Activated CD4-positive, alpha-beta T cell treated with anti-CD3 and anti-CD28 coated beads, Interleukin-2, amount 10 ng/mL, durations not matched to agents 24 days and 14 days (primary cell): ENCODE results near the gene GPR183. TPM values are rescaled to one million over a fixed set of nuclear protein-coding genes. Genes with fewer than 3 reads are reported as not detected.

Experiments
- DNase-seq: peaks from one replicate; pipeline ENCODE4 v3.0.0; 2022
- H3K27ac Mint-ChIP-seq: one replicate; pipeline ENCODE4 v1.8.0; 2022; ENCODE audit warnings: mild to moderate bottlenecking, mixed read lengths
- H3K27me3 Mint-ChIP-seq: one replicate; pipeline ENCODE4 v1.8.0; 2022; ENCODE audit warnings: mixed read lengths
- H3K36me3 Mint-ChIP-seq: one replicate; pipeline ENCODE4 v1.8.0; 2022; ENCODE audit warnings: low read depth, mild to moderate bottlenecking, mixed read lengths
- H3K4me1 Mint-ChIP-seq: one replicate; pipeline ENCODE4 v1.8.0; 2021; ENCODE audit warnings: mixed read lengths
- H3K4me3 Mint-ChIP-seq: one replicate; pipeline ENCODE4 v1.8.0; 2022; ENCODE audit warnings: mild to moderate bottlenecking, moderate library complexity, mixed read lengths
- H3K9me3 Mint-ChIP-seq: one replicate; pipeline ENCODE4 v1.8.0; 2021; ENCODE audit warnings: mixed read lengths
- intact Hi-C: fragments of 100-400 bp; cut with micrococcal nuclease; formaldehyde crosslinking; loops from one replicate; pipeline ENCODE4 v1.15.1; 2023
- total RNA-seq: library from RNA; stranded (reverse); gene quantifications from 2 replicates; pipeline ENCODE4 v1.2.3, GENCODE V29; 2022

Gene GPR183
- total RNA-seq, 1 donor from 2014 or later, result 36.8 TPM

DNA sequence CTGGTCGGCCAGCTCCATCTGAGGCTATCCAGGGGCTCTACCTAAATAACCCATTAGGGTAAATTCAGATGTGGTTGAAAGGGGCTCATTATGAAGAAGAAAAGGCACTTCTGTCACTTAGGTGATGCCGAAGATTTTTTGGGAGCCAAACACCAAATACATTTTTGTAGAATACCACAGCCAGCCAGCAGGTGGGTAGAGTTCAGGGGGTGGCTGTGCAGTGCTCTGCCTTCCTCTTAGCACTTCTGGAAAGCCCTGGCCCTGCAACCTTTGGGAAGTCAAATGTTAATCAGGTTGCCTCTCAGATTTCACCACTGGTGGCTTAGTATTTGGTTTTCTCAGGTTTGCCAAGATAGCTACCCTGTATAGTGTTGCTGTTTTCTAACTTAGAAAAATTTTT lies 30.5 kb downstream of the GPR183 start:
- Mint-ChIP-seq H3K27me3 (no peaks in the 10 kb centered on the region), H3K4me1 (peaks cover 68% of the 10 kb centered on the region), H3K9me3 (peaks cover 6% of the 10 kb centered on the region), H3K27ac (no peak overlapping the region), H3K4me3 (no peak overlapping the region), H3K36me3 (peaks cover 52% of the 10 kb centered on the region)
- DNase-seq, result no peak
- intact Hi-C loops, result no loop called here

GRCh38 chr13:99275093-99275469 lies 32.1 kb downstream of the GPR183 start:
- peak overlapping the region; percentile 74 for H3K27ac Mint-ChIP-seq
- intact Hi-C loops, result no loop called here
- H3K27me3 Mint-ChIP-seq, result no peaks in the 10 kb centered on the region
- DNase-seq, result peak; percentile 80
- H3K9me3 Mint-ChIP-seq, result peaks cover 6% of the 10 kb centered on the region
- H3K4me1 Mint-ChIP-seq, result peaks cover 65% of the 10 kb centered on the region
- peak overlapping the region; percentile 16 for H3K4me3 Mint-ChIP-seq
- peaks cover 50% of the 10 kb centered on the region for H3K36me3 Mint-ChIP-seq

DNA sequence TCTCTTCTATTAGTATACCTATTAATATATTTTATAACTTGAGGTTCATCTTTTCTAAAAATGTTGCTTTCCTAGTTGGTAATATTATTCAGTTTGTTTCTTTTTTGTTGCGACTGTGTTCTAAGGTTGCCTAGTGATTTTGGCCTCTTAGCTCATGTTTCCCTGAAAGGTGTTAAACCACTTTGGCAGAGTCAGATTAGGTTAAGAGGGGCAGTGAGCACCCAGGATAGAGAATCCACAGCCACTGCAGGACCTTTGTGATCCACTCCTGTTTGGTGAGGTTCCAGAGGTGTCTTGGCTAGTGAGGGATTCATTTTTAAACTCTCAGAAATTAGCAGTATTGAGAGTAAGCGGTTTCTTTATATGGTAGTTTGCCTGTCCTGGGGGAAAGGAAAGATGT lies 34.1 kb downstream of the GPR183 start:
- peaks cover 58% of the 10 kb centered on the region for H3K4me1 Mint-ChIP-seq
- no peak overlapping the region for H3K4me3 Mint-ChIP-seq
- peaks cover 6% of the 10 kb centered on the region for H3K9me3 Mint-ChIP-seq
- H3K27me3 Mint-ChIP-seq, result no peaks in the 10 kb centered on the region
- H3K36me3 Mint-ChIP-seq, result peaks cover 40% of the 10 kb centered on the region
- peak; percentile 59 for DNase-seq
- peak overlapping the region; percentile 69 for H3K27ac Mint-ChIP-seq
- intact Hi-C loops, result no loop called here

- H3K9me3 Mint-ChIP-seq, result peaks cover 6% of the 10 kb centered on the region
- peaks cover 36% of the 10 kb centered on the region for H3K36me3 Mint-ChIP-seq
- H3K4me1 Mint-ChIP-seq, result peaks cover 53% of the 10 kb centered on the region
- DNase-seq, result peak; percentile 48
- no peak overlapping the region for H3K27ac Mint-ChIP-seq
- no peaks in the 10 kb centered on the region for H3K27me3 Mint-ChIP-seq
- intact Hi-C loops, result no loop called here
- no peak overlapping the region for H3K4me3 Mint-ChIP-seq
These were observed 34.7 kb downstream of the GPR183 start for GRCh38 chr13:99272481-99272880.

DNA sequence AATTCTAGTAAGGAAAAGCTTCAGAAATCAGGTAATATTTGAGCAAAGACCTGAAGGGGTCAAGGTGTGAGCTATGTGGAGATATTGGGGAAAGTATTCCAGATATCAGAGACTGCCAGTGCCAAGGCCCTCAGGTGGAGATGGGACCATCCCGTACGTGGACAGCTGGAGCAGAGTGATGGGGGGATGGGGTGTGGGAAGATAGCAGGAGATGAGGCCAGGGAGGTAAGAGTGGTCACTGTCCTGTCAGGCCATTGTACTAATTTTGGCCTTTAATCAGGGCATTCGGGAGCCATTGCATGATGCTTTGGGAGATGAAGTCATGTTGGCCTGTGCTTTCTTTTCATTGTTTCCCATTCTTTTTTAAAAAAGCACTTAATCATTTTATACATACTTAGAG lies 36.0 kb downstream of the GPR183 start:
- DNase-seq, result peak; percentile 53
- Mint-ChIP-seq H3K36me3 (peaks cover 36% of the 10 kb centered on the region), H3K9me3 (peaks cover 6% of the 10 kb centered on the region), H3K4me3 (no peak overlapping the region), H3K27ac (peak overlapping the region; percentile 44), H3K4me1 (peaks cover 48% of the 10 kb centered on the region), H3K27me3 (no peaks in the 10 kb centered on the region)
- intact Hi-C loops, result no loop called here

DNA sequence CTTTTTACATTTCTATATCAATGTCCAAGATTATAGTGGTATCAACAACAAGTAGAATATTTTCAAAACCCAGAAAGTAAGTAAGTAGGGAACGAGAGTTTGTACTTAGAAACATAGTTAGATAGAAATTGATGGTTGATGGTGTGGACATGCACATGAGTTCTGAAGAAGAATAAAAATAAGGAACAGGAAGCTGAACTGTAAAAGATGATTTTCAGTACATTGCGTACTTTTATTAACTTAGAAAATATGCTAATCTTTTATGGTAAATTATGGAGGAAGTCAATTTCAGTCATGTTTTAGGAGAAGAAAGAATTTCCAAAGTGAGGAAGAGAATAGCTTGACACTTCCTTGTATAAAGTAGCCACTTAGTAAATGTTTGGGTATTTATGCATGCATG lies 36.7 kb downstream of the GPR183 start:
- Mint-ChIP-seq H3K9me3 (peaks cover 6% of the 10 kb centered on the region), H3K4me1 (peaks cover 45% of the 10 kb centered on the region), H3K36me3 (peaks cover 36% of the 10 kb centered on the region), H3K27ac (no peak overlapping the region), H3K27me3 (no peaks in the 10 kb centered on the region), H3K4me3 (no peak overlapping the region)
- intact Hi-C loops, result no loop called here
- DNase-seq, result no peak

DNA sequence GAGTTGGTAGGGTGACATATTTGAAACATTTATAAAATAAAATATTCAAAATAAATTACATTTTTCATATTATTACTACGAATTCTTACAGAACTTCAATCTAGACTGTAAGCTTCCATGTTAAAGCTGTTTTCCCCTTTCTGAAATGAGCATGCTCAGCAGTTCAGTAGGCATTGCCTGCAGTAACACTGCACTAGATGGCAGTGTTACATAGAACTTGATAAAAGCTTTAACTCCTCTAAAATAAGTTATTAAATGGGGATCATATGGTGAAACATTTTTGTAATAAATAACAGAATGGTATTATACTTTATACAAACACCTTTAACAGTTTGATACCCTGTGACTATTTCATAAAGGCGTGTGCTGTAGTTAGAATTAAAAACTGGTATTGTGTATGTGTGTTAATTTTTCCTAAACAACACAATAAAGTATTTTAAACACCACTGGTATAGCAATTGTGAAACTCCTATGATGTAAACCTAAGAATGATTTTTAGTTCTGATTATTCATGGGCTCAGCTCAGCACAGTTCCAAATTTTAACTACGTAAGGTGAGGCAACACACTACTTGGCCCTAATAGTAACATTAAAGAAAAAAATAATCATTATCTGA lies 37.5 kb downstream of the GPR183 start:
- intact Hi-C loops, result loop anchor here (1.0 to 10.0 kb wide), 4 partner anchors 53 to 395 kb away; no protein-coding TSS in a partner anchor
- peaks cover 44% of the 10 kb centered on the region for H3K4me1 Mint-ChIP-seq
- H3K27me3 Mint-ChIP-seq, result no peaks in the 10 kb centered on the region
- H3K27ac Mint-ChIP-seq, result no peak overlapping the region
- H3K36me3 Mint-ChIP-seq, result peaks cover 32% of the 10 kb centered on the region
- DNase-seq, result peak; percentile 77
- no peak overlapping the region for H3K4me3 Mint-ChIP-seq
- peaks cover 6% of the 10 kb centered on the region for H3K9me3 Mint-ChIP-seq

DNA sequence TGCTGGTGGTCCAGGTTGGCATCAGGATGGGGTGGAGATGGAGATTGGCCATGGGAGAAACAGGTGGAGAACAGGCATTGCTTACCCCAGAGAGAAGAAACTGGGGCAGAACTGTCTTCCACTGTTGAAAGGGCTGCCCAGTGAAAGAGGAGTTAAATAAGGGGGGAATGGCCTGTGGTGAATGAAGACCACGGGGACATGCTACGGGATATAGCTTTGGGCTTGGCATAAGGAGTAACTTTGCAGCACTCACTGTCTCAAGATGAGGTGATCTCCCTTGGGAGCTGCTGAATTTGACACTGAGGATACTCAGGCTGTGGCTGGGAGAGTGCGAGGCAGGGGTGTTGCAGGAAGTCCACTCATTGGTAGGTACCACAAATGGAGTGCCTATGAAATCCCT lies 38.4 kb downstream of the GPR183 start:
- intact Hi-C loops, result loop anchor here (1.0 to 10.0 kb wide), 4 partner anchors 53 to 394 kb away; no protein-coding TSS in a partner anchor
- H3K27ac Mint-ChIP-seq, result peak overlapping the region; percentile 2
- no peak overlapping the region for H3K4me3 Mint-ChIP-seq
- peaks cover 27% of the 10 kb centered on the region for H3K36me3 Mint-ChIP-seq
- H3K27me3 Mint-ChIP-seq, result no peaks in the 10 kb centered on the region
- H3K9me3 Mint-ChIP-seq, result peaks cover 6% of the 10 kb centered on the region
- DNase-seq, result peak; percentile 54
- H3K4me1 Mint-ChIP-seq, result peaks cover 45% of the 10 kb centered on the region

- DNase-seq, result peak; percentile 51
- no peak overlapping the region for H3K27ac Mint-ChIP-seq
- H3K36me3 Mint-ChIP-seq, result peaks cover 25% of the 10 kb centered on the region
- H3K4me3 Mint-ChIP-seq, result no peak overlapping the region
- H3K9me3 Mint-ChIP-seq, result peaks cover 6% of the 10 kb centered on the region
- H3K4me1 Mint-ChIP-seq, result peaks cover 45% of the 10 kb centered on the region
- H3K27me3 Mint-ChIP-seq, result no peaks in the 10 kb centered on the region
- intact Hi-C loops, result loop anchor here (10.0 kb wide), 1 partner anchor 393 kb away; no protein-coding TSS in a partner anchor
These were observed 39.3 kb downstream of the GPR183 start for GRCh38 chr13:99267927-99268326.

DNA sequence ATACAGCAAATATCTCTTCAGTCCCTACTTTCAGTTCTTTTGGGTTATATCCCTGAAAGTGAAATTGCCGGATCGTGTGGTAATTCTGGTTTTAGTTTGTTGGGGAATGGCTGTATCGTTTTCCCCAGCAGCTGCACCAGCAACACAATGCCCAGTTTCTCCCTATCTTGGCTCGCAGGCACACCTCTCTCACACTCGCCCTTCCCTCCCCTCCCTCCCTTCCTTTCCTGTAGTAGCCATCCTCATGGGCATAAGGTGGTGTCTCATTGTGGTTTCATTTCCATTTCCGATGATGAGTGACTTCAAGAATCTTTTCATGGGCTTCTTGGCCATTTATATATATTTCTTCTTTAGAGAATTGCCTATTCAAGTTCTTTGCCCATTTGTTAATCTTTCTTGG lies 40.4 kb downstream of the GPR183 start:
- intact Hi-C loops, result loop anchor here (1.0 to 10.0 kb wide), 3 partner anchors 71 to 392 kb away; no protein-coding TSS in a partner anchor
- Mint-ChIP-seq H3K36me3 (peaks cover 15% of the 10 kb centered on the region), H3K4me1 (peaks cover 43% of the 10 kb centered on the region), H3K27ac (no peak overlapping the region), H3K27me3 (no peaks in the 10 kb centered on the region), H3K4me3 (no peak overlapping the region), H3K9me3 (peaks cover under 1% of the 10 kb centered on the region)
- DNase-seq, result no peak

DNA sequence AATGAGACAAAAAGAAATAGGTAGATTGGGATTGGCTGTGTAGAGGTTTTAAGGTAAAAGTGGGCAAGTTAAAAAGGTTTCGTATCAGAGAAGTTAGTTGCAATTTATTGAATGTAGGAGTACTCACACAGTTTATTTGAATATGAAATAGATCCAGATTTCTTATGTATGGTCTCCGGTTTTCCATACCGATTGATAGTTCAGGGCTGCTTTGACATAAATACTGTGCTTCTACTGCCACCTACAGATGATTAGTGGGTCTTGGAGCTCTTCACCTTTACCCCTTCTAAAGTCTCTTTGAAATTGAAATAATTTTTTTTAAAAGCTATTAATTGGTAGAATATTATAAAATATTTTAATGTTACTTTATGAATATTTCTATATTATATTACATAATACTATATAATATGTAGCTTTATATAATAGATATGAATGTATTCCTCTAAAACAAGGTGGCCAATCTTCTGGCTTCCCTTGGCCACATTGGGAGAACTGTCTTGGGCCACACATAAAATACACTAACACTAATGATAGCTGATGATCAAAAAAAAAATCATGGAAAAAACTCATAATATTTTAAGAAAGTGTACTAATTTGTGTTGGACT lies 41.3 kb downstream of the GPR183 start:
- peak overlapping the region; percentile 68 for H3K27ac Mint-ChIP-seq
- H3K36me3 Mint-ChIP-seq, result peaks cover 9% of the 10 kb centered on the region
- DNase-seq, result peak; percentile 78
- intact Hi-C loops, result loop anchor here (1.0 to 10.0 kb wide), 3 partner anchors 70 to 391 kb away; no protein-coding TSS in a partner anchor
- no peak overlapping the region for H3K4me3 Mint-ChIP-seq
- peaks cover 43% of the 10 kb centered on the region for H3K4me1 Mint-ChIP-seq
- no peaks in the 10 kb centered on the region for H3K9me3 Mint-ChIP-seq
- H3K27me3 Mint-ChIP-seq, result no peaks in the 10 kb centered on the region

- H3K27me3 Mint-ChIP-seq, result no peaks in the 10 kb centered on the region
- peak overlapping the region; percentile 68 for H3K27ac Mint-ChIP-seq
- H3K4me3 Mint-ChIP-seq, result no peak overlapping the region
- no peaks in the 10 kb centered on the region for H3K9me3 Mint-ChIP-seq
- peaks cover 9% of the 10 kb centered on the region for H3K36me3 Mint-ChIP-seq
- intact Hi-C loops, result loop anchor here (10.0 kb wide), 1 partner anchor 390 kb away; no protein-coding TSS in a partner anchor
- no peak for DNase-seq
- H3K4me1 Mint-ChIP-seq, result peaks cover 42% of the 10 kb centered on the region
These were observed 41.9 kb downstream of the GPR183 start for GRCh38 chr13:99265162-99265800.

- peak overlapping the region; percentile 2 for H3K27ac Mint-ChIP-seq
- H3K9me3 Mint-ChIP-seq, result no peaks in the 10 kb centered on the region
- H3K4me1 Mint-ChIP-seq, result peaks cover 48% of the 10 kb centered on the region
- peaks cover 18% of the 10 kb centered on the region for H3K36me3 Mint-ChIP-seq
- DNase-seq, result no peak
- no peak overlapping the region for H3K4me3 Mint-ChIP-seq
- H3K27me3 Mint-ChIP-seq, result no peaks in the 10 kb centered on the region
- intact Hi-C loops, result loop anchor here (10.0 kb wide), 1 partner anchor 389 kb away; no protein-coding TSS in a partner anchor
These were observed 43.1 kb downstream of the GPR183 start for GRCh38 chr13:99264051-99264450.
